Nephron progenitor cell (in vitro differentiated cells): ENCODE results near the gene UBA1.
A peak's percentile ranks its signal among the peaks of the same experiment; 100 is the strongest.

ENCODE experiments used
- DNase-seq: peaks from one replicate; pipeline ENCODE4 v3.0.0; 2021
- H3K27ac Mint-ChIP-seq: 2 replicates; pipeline ENCODE4 v1.8.0; 2021; ENCODE audit warnings: mild to moderate bottlenecking, moderate library complexity, mixed read lengths
- H3K27me3 Mint-ChIP-seq: 2 replicates; pipeline ENCODE4 v1.8.0; 2021; ENCODE audit warnings: mild to moderate bottlenecking, low read depth, mixed read lengths; ENCODE audit not compliant: poor library complexity
- H3K36me3 Mint-ChIP-seq: 2 replicates; pipeline ENCODE4 v1.8.0; 2021; ENCODE audit warnings: low read depth, mixed read lengths
- H3K4me1 Mint-ChIP-seq: 2 replicates; pipeline ENCODE4 v1.8.0; 2021; ENCODE audit warnings: mixed read lengths
- H3K4me3 Mint-ChIP-seq: 2 replicates; pipeline ENCODE4 v1.8.0; 2021; ENCODE audit warnings: mild to moderate bottlenecking, moderate library complexity, mixed read lengths
- H3K9me3 Mint-ChIP-seq: 2 replicates; pipeline ENCODE4 v1.8.0; 2021; ENCODE audit warnings: mild to moderate bottlenecking, moderate library complexity, mixed read lengths
- CTCF ChIP-seq: fragments of 200-600 bp; sonication (generic); IDR thresholded peaks from 2 replicates; pipeline ENCODE4 v1.5.0; 2021; ENCODE audit warnings: antibody characterized with exemption

UBA1 gene

GRCh38 chrX:47177079-47177478 is 16.6 kb upstream of the UBA1 start:
- no peak for TF ChIP-seq CTCF
- Mint-ChIP-seq H3K9me3 (peaks cover 54% of the 10 kb centered on the region), H3K4me3 (no peak overlapping the region), H3K27ac (no peak overlapping the region), H3K4me1 (no peaks in the 10 kb centered on the region), H3K27me3 (peaks cover 10% of the 10 kb centered on the region), H3K36me3 (peaks cover 44% of the 10 kb centered on the region)
- DNase-seq, result no peak

GRCh38 chrX:47178337-47178736 is 15.3 kb upstream of the UBA1 start:
- H3K27ac Mint-ChIP-seq, result peak overlapping the region; percentile 47

GRCh38 chrX:47179221-47179927 is 14.3 kb upstream of the UBA1 start:
- Mint-ChIP-seq H3K27ac (no peak overlapping the region), H3K36me3 (peaks cover 38% of the 10 kb centered on the region), H3K9me3 (peaks cover 47% of the 10 kb centered on the region), H3K27me3 (peaks cover 10% of the 10 kb centered on the region), H3K4me1 (no peaks in the 10 kb centered on the region), H3K4me3 (no peak overlapping the region)
- TF ChIP-seq CTCF, result no peak
- no peak for DNase-seq

More at GRCh38 chrX:47178337-47178736, 15.3 kb upstream of the UBA1 start:
- H3K4me3 Mint-ChIP-seq, result no peak overlapping the region
- H3K27me3 Mint-ChIP-seq, result peaks cover 10% of the 10 kb centered on the region
- peaks cover 55% of the 10 kb centered on the region for H3K9me3 Mint-ChIP-seq
- H3K36me3 Mint-ChIP-seq, result peaks cover 46% of the 10 kb centered on the region
- H3K4me1 Mint-ChIP-seq, result no peaks in the 10 kb centered on the region
- DNase-seq, result no peak
- no peak for TF ChIP-seq CTCF

- Mint-ChIP-seq H3K27ac (no peak overlapping the region), H3K4me3 (no peak overlapping the region), H3K36me3 (peaks cover 36% of the 10 kb centered on the region), H3K4me1 (no peaks in the 10 kb centered on the region), H3K9me3 (peaks cover 44% of the 10 kb centered on the region), H3K27me3 (peaks cover 7% of the 10 kb centered on the region)
- TF ChIP-seq CTCF, result no peak
- no peak for DNase-seq
Measured at GRCh38 chrX:47179928-47180255, 13.7 kb upstream of the UBA1 start.

- no peak for DNase-seq
- H3K27me3 Mint-ChIP-seq, result peaks cover 5% of the 10 kb centered on the region
- TF ChIP-seq CTCF, result no peak
- no peak overlapping the region for H3K4me3 Mint-ChIP-seq
- H3K4me1 Mint-ChIP-seq, result no peaks in the 10 kb centered on the region
- no peak overlapping the region for H3K27ac Mint-ChIP-seq
- peaks cover 44% of the 10 kb centered on the region for H3K9me3 Mint-ChIP-seq
- peaks cover 36% of the 10 kb centered on the region for H3K36me3 Mint-ChIP-seq
Measured at GRCh38 chrX:47180346-47180745, 13.3 kb upstream of the UBA1 start.

- no peak overlapping the region for H3K4me3 Mint-ChIP-seq
- H3K4me1 Mint-ChIP-seq, result no peaks in the 10 kb centered on the region
- no peak for TF ChIP-seq CTCF
- peaks cover 47% of the 10 kb centered on the region for H3K9me3 Mint-ChIP-seq
- H3K27me3 Mint-ChIP-seq, result no peaks in the 10 kb centered on the region
- H3K36me3 Mint-ChIP-seq, result peaks cover 40% of the 10 kb centered on the region
- no peak overlapping the region for H3K27ac Mint-ChIP-seq
- no peak for DNase-seq
Measured at GRCh38 chrX:47181301-47181700, 12.3 kb upstream of the UBA1 start.
